Gastrocnemius medialis (tissue), 4 donors: ENCODE data around the gene NOD2. TPM values are rescaled to one million over a fixed set of nuclear protein-coding genes. Genes with fewer than 3 reads are reported as not detected.
A peak's percentile ranks its signal among the peaks of the same experiment; 100 is the strongest.

Experiments used
- ATAC-seq, 2 donors: fragments of 150-250 bp; one replicate each; pipeline ENCODE4 v1.9.1; 2016
- DNase-seq, 2 donors: peaks; one replicate each; pipeline ENCODE4 v3.0.0-alpha.2; 2019
- H3K27ac ChIP-seq, 4 donors: fragments of 200-600 bp; sonication (generic); 1 replicate in 1 of 4; 2 replicates in 3 of 4; pipeline ENCODE4 v1.5.1; 2016 to 2018; ENCODE audit warnings: mild to moderate bottlenecking in 2 of 4, moderate library complexity in 1 of 4
- H3K27me3 ChIP-seq, 3 donors: fragments of 200-600 bp; sonication (generic) in 2 of 3; 1 replicate in 1 of 3; 2 replicates in 2 of 3; pipeline versions ENCODE4 v1.5.1 to v1.6.0; 2016 to 2019; ENCODE audit warnings: mild to moderate bottlenecking in 1 of 3, moderate library complexity in 1 of 3
- H3K36me3 ChIP-seq, 2 donors: fragments of 200-600 bp; sonication (generic) in 1 of 2; one replicate each; pipeline ENCODE4 v1.5.1; 2017 to 2018
- H3K4me1 ChIP-seq, 2 donors: fragments of 200-600 bp; sonication (generic) in 1 of 2; one replicate each; pipeline ENCODE4 v1.5.1; 2016 to 2017; ENCODE audit warnings: mild to moderate bottlenecking in 2 of 2
- H3K4me3 ChIP-seq, 4 donors: fragments of 200-600 bp; sonication (generic) in 3 of 4; 1 replicate in 1 of 4; 2 replicates in 3 of 4; pipeline ENCODE4 v1.5.1; 2016 to 2019; ENCODE audit warnings: mild to moderate bottlenecking in 2 of 4
- H3K9me3 ChIP-seq, 3 donors: fragments of 200-600 bp; sonication (generic) in 2 of 3; 1 replicate in 1 of 3; 2 replicates in 2 of 3; pipeline ENCODE4 v1.5.1; 2016 to 2019
- CTCF ChIP-seq, 5 experiments: fragments of 450-650 bp in 3 of 5; fragments of 200-600 bp in 2 of 5; sonication (generic) in 2 of 5; IDR thresholded peaks in 4 of 5; conservative IDR thresholded peaks in 1 of 5; 1 replicate in 4 of 5; 2 replicates in 1 of 5; pipeline ENCODE4 v1.5.1; 2016 to 2019; ENCODE audit warnings: antibody characterized with exemption in 5 of 5, mild to moderate bottlenecking in 3 of 5, moderate library complexity in 3 of 5
- POLR2A ChIP-seq, 2 donors: fragments of 450-650 bp; IDR thresholded peaks; one replicate each; pipeline ENCODE4 v1.6.1; 2017; ENCODE audit warnings: antibody characterized with exemption in 2 of 2, mild to moderate bottlenecking in 2 of 2, moderate library complexity in 2 of 2
- in situ Hi-C, 4 donors: fragments of 200-750 bp; cut with MboI; loops; one replicate each; pipeline versions ENCODE4 v1.15.0 to v1.8.0; 2017; ENCODE audit warnings: low sequenced_read_pairs in 4 of 4
- intact Hi-C: fragments of 100-400 bp; cut with DNase I; formaldehyde crosslinking; loops from one replicate; pipeline ENCODE4 v1.15.1; 2023; ENCODE audit warnings: low total_unique reads
- total RNA-seq, 4 donors: library from RNA; depleted of rRNA; stranded (reverse); fragments of >200 nt; gene quantifications; one replicate each; pipeline versions ENCODE4 v1.1.0 to v1.2.3, GENCODE V29; 2016

Gene NOD2
- 1 to 10 TPM in 3 of 4 donors, under 1 TPM in 1; 0.27 to 2.1 (median 1.7) TPM for total RNA-seq

GRCh38 chr16:50692999-50693781, at the start of gene NOD2:
Gene NOD2 (plus strand): TSS chr16:50693606. CDS start chr16:50699496, 5,890 bp downstream.
- no peaks in the 10 kb centered on the region for H3K27me3 ChIP-seq
- no peaks in the 10 kb centered on the region for H3K9me3 ChIP-seq
- intact Hi-C loops (no loop called here), in situ Hi-C loops (no loop called here)
- peak in 1 of 2 donors; percentile 28 for TF ChIP-seq POLR2A (IDR thresholded peaks at IDR 0.05)
- no peak for TF ChIP-seq CTCF (IDR thresholded peaks at IDR 0.05 in 4 of 5, conservative IDR thresholded peaks at IDR 0.05 in 1 of 5)
- DNase-seq = no peak
- peak within 1 kb of the TSS in 2 of 4 donors; percentile 30 to 38 for H3K27ac ChIP-seq
- peaks cover 16 to 22% of the 10 kb centered on the region in 2 donors for H3K4me1 ChIP-seq
- no peaks in the 10 kb centered on the region for H3K36me3 ChIP-seq
- peak within 1 kb of the TSS; percentile 40 to 61 (median 56) for H3K4me3 ChIP-seq
- no peak for ATAC-seq

DNA sequence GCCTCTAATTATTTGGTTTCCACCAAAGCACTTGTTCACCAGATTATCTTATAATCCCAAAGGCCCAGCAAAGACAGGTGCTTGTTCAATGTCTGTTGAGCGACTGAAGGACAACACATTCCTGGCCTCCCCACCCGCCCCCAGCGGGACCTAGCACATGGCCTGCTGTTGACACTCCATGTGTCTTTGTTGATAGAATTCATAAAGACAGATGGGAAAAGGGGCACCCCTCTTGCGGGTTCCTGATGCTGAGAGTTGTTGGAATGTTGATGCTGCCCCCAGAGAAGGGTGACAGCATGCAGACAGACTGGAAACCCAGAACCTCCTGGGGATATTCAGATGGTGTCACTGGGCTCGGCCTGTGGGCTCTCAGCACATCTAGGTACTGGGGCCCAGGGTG, 49.2 kb upstream of the NOD2 start:
- ATAC-seq = no peak
- Histone ChIP-seq H3K27ac (no peak overlapping the region), H3K36me3 (no peaks in the 10 kb centered on the region), H3K9me3 (no peaks in the 10 kb centered on the region), H3K4me3 (no peak overlapping the region), H3K4me1 (no peaks in the 10 kb centered on the region), H3K27me3 (no peaks in the 10 kb centered on the region)
- TF ChIP-seq CTCF (IDR thresholded peaks at IDR 0.05 in 4 of 5, conservative IDR thresholded peaks at IDR 0.05 in 1 of 5) = no peak
- TF ChIP-seq POLR2A (IDR thresholded peaks at IDR 0.05) = no peak
- intact Hi-C loops = no loop called here
- in situ Hi-C loops = no loop called here
- DNase-seq = no peak

- Histone ChIP-seq H3K4me1 (no peaks in the 10 kb centered on the region), H3K4me3 (no peak overlapping the region), H3K27me3 (no peaks in the 10 kb centered on the region), H3K27ac (no peak overlapping the region), H3K9me3 (no peaks in the 10 kb centered on the region), H3K36me3 (no peaks in the 10 kb centered on the region)
- intact Hi-C loops (no loop called here), in situ Hi-C loops (no loop called here)
- ATAC-seq = no peak
- no peak for DNase-seq
- TF ChIP-seq CTCF (IDR thresholded peaks at IDR 0.05 in 4 of 5, conservative IDR thresholded peaks at IDR 0.05 in 1 of 5) = peak in 1 of 5 experiments; percentile 12
- no peak for TF ChIP-seq POLR2A (IDR thresholded peaks at IDR 0.05)
These were observed 48.7 kb upstream of the NOD2 start for GRCh38 chr16:50644729-50645128.

DNA sequence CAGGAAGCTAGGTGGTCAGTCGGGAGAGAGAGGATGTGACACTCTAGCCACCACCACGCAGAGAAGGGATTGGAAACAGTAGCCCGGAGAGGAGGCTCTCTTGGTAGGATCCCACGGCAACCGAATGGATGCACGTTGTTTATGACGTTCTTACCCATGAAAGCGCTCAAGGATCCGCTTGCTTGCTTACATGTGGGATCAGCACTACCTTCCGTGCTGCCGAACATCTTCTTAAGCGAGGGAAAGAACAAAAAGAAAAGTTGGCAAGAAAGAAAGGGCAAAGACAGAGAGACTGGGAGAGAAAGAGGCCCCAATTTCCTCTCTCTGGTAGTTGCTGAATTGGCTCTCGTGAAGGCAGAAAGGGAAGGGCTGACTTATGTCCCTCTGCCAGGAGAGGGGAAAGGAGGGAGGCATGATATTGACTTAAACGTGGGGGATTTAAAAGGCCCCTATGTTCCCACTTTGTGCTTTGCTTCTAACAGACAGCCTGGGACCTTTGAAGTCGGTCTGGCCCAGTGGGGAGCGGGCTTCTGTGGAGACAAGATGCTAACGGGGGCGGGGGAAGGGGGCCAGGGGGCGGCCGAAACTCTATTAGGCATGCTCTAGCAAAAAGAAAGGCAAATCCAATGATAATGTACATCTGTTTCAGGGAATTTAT, 47.7 kb upstream of the NOD2 start:
- H3K27me3 ChIP-seq = no peaks in the 10 kb centered on the region
- in situ Hi-C loops = no loop called here
- no peak for ATAC-seq

More for the DNA sequence above, 47.7 kb upstream of the NOD2 start:
- no peaks in the 10 kb centered on the region for H3K4me1 ChIP-seq
- no peaks in the 10 kb centered on the region for H3K36me3 ChIP-seq
- no peaks in the 10 kb centered on the region for H3K9me3 ChIP-seq
- DNase-seq = no peak
- TF ChIP-seq POLR2A (IDR thresholded peaks at IDR 0.05) = no peak
- no peak for TF ChIP-seq CTCF (IDR thresholded peaks at IDR 0.05 in 4 of 5, conservative IDR thresholded peaks at IDR 0.05 in 1 of 5)
- H3K27ac ChIP-seq = no peak overlapping the region
- no peak overlapping the region for H3K4me3 ChIP-seq
- intact Hi-C loops = no loop called here
